ENCODE measurements around the gene KATNBL1. TPM values are rescaled to one million over a fixed set of nuclear protein-coding genes. Genes with fewer than 3 reads are reported as not detected.
"Not testable (repeated sequence)": the region's sequence is repeated elsewhere in the genome, so short reads cannot be mapped to it uniquely, and the experiment has no call there.

KATNBL1 gene
- total RNA-seq, 1 donor from 2014 or later = 56.3 TPM

DNA sequence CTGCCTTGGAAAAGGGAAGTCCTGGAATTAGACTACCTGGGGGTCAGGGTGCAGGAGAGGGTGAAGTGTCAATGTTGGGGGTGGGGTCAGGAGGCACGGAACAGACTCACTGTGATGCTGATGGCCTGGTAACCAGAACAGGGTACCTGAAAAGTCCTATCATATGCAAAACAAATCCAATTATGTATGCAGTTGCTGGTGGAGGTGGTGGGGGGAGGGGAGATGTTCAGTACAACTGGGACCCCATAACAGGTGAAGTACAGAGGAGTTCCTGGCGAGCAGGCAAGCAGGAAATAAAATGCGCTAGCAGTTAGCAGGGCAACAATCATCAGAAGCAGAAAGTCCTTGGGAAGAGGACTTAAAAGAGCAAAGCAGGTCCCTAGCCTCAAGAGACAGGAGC, 4.2 kb upstream of the KATNBL1 start:
- TF ChIP-seq, protein P1, sequence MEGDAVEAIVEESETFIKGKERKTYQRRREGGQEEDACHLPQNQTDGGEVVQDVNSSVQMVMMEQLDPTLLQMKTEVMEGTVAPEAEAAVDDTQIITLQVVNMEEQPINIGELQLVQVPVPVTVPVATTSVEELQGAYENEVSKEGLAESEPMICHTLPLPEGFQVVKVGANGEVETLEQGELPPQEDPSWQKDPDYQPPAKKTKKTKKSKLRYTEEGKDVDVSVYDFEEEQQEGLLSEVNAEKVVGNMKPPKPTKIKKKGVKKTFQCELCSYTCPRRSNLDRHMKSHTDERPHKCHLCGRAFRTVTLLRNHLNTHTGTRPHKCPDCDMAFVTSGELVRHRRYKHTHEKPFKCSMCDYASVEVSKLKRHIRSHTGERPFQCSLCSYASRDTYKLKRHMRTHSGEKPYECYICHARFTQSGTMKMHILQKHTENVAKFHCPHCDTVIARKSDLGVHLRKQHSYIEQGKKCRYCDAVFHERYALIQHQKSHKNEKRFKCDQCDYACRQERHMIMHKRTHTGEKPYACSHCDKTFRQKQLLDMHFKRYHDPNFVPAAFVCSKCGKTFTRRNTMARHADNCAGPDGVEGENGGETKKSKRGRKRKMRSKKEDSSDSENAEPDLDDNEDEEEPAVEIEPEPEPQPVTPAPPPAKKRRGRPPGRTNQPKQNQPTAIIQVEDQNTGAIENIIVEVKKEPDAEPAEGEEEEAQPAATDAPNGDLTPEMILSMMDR (conservative IDR thresholded peaks at IDR 0.05) = no peak
- H3K4me1 Mint-ChIP-seq = no peaks in the 10 kb centered on the region
- H3K4me3 Mint-ChIP-seq = no peak overlapping the region
- no peak for DNase-seq (ENCODE audit: low read depth, low spot score)
- H3K36me3 Mint-ChIP-seq (ENCODE audit: low read depth) = no peaks in the 10 kb centered on the region
- H3K9me3 Mint-ChIP-seq = no peaks in the 10 kb centered on the region
- no peak overlapping the region for H3K27ac Mint-ChIP-seq (ENCODE audit: unreplicated experiment)
- H3K27me3 Mint-ChIP-seq (ENCODE audit: low read depth) = peaks cover 41% of the 10 kb centered on the region

DNA sequence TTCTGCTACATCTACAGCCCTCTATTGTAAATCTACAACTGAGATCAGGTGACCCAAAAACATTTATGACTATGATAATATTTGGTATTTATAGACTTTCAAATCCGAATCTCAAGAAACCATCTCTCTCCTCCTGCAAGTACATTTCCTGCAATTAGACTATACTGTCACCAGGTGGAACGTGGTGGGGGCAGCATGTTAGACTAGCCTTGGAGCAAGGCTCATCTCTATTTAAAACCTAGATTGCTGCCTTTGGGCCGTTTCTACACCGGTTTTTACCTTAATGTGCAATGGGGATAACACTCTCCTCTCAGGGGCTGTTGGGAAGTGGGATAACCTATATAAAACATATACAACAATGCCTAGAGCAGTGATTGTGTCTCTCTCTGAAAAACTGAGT, 3.8 kb upstream of the KATNBL1 start:
- no peak for DNase-seq (ENCODE audit: low read depth, low spot score)
- no peak overlapping the region for H3K4me3 Mint-ChIP-seq
- no peaks in the 10 kb centered on the region for H3K9me3 Mint-ChIP-seq
- H3K36me3 Mint-ChIP-seq (ENCODE audit: low read depth) = no peaks in the 10 kb centered on the region
- peaks cover 38% of the 10 kb centered on the region for H3K27me3 Mint-ChIP-seq (ENCODE audit: low read depth)
- no peak overlapping the region for H3K27ac Mint-ChIP-seq (ENCODE audit: unreplicated experiment)
- TF ChIP-seq, protein P1 (conservative IDR thresholded peaks at IDR 0.05) = no peak
- H3K4me1 Mint-ChIP-seq = peaks cover 3% of the 10 kb centered on the region

DNA sequence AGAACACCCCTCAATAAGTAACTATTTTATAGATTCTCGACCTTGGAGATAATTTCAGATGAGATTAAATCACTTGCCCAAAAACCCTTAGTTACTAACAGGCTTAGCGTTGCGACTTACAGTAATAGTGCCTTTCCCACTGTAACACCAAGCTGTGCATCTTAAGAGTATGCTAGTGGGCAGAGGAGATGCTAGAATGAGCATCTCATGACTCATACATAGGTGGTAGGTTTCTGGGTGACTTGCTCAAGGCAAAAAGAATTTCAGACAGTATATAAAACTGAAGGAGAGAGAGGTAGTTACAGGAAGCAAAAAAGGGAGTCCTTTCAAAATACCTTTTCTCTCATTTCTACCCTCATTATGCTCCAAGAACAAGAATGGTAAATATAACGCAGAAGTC, 3.9 kb downstream of the KATNBL1 start:
- peaks cover 16% of the 10 kb centered on the region for H3K36me3 Mint-ChIP-seq (ENCODE audit: low read depth)
- no peak for DNase-seq (ENCODE audit: low read depth, low spot score)
- H3K27ac Mint-ChIP-seq (ENCODE audit: unreplicated experiment) = no peak overlapping the region
- peaks cover 19% of the 10 kb centered on the region for H3K4me1 Mint-ChIP-seq
- peaks cover 5% of the 10 kb centered on the region for H3K9me3 Mint-ChIP-seq
- TF ChIP-seq, protein P1 (conservative IDR thresholded peaks at IDR 0.05) = no peak
- H3K27me3 Mint-ChIP-seq (ENCODE audit: low read depth) = no peaks in the 10 kb centered on the region
- peak overlapping the region; percentile 8 for H3K4me3 Mint-ChIP-seq

DNA sequence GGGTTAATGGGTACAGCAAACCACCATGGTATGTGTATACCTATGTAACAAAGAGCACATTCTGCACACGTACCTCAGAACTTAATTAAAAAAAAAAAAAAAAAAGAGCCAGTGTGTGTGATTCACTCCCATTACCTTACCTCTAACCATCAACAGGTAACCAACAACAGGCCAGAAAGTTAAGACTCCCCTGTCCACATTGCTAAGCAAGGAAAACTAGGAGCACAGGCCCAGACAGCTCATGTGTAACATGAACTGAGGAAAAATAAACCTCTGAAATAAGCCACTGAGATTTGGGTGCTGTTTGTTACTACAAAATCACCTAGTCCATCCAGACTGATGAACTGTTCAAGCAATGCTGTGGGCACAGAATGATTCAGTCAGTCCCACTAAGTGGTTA, 6.0 kb downstream of the KATNBL1 start:
- Mint-ChIP-seq H3K4me3 (no peak overlapping the region), H3K27me3 (ENCODE audit: low read depth) (no peaks in the 10 kb centered on the region), H3K36me3 (ENCODE audit: low read depth) (peaks cover 26% of the 10 kb centered on the region), H3K9me3 (peaks cover 5% of the 10 kb centered on the region), H3K27ac (ENCODE audit: unreplicated experiment) (no peak overlapping the region), H3K4me1 (peaks cover 19% of the 10 kb centered on the region)
- TF ChIP-seq, protein P1 (conservative IDR thresholded peaks at IDR 0.05) = no peak
- no peak for DNase-seq (ENCODE audit: low read depth, low spot score)

DNA sequence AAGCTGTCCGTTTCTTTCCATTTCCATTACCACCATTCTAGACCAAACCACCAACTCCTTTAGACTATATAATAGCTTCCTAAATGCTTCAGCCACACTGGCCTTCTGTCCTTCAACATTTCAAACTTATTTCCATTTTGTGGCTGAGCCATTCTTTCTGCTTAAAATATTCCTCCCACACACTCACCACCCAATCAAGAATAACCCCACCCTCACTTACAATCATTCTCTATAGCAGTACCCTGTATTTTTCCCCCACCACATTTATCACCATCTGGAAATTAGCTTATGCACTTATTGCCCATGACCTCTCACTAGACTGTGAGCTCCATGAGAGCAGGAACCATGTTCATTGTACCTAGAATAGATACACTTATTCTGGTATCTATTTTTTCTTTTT, 6.6 kb downstream of the KATNBL1 start:
- H3K4me1 Mint-ChIP-seq = peaks cover 13% of the 10 kb centered on the region
- DNase-seq (ENCODE audit: low read depth, low spot score) = no peak
- TF ChIP-seq, protein P1 (conservative IDR thresholded peaks at IDR 0.05) = no peak
- H3K4me3 Mint-ChIP-seq = peak overlapping the region; percentile 11
- peaks cover 26% of the 10 kb centered on the region for H3K36me3 Mint-ChIP-seq (ENCODE audit: low read depth)
- peaks cover 5% of the 10 kb centered on the region for H3K9me3 Mint-ChIP-seq
- H3K27ac Mint-ChIP-seq (ENCODE audit: unreplicated experiment) = no peak overlapping the region
- no peaks in the 10 kb centered on the region for H3K27me3 Mint-ChIP-seq (ENCODE audit: low read depth)

DNA sequence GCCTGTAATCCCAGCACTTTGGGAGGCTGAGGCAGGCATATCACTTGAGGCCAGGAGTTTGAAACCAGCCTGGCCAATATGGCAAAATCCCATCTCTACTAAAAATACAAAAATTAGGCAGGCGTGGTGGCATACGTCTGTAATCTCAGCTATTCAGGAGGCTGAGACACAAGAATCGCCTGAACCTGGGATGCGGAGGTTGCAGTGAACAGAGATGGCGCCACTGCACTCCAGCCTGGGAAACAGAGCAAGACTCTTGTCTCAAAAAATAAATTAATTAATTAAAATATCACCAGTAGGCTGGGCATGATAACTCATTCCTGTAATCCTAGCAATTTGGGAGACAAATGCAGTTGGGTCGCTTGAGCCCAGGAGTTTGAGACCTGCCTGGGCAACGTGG, 16.6 kb downstream of the KATNBL1 start:
- H3K4me3 Mint-ChIP-seq; H3K27ac Mint-ChIP-seq (ENCODE audit: unreplicated experiment); H3K9me3 Mint-ChIP-seq; H3K27me3 Mint-ChIP-seq (ENCODE audit: low read depth); DNase-seq (ENCODE audit: low read depth, low spot score); H3K4me1 Mint-ChIP-seq: not testable (repeated sequence)
- H3K36me3 Mint-ChIP-seq (ENCODE audit: low read depth) = peaks cover 18% of the 10 kb centered on the region
